HG03039 (cell line): Measurements from ENCODE around the gene FMO2.

Experiments used
- ATAC-seq: cut with Tn5 transposase; IDR thresholded peaks from one replicate; pipeline ENCODE4 v1.9.1; 2021; ENCODE audit warnings: mild to moderate bottlenecking, moderate library complexity; ENCODE audit not compliant: unreplicated experiment

FMO2 gene

GRCh38 chr1:171185091-171185490, at the start of gene FMO2:
FMO2 (plus strand) TSS chr1:171185300; CDS start chr1:171185714, 414 bp downstream.
- ATAC-seq: no peak

- no peak for ATAC-seq
These were observed 47.5 kb upstream of the FMO2 start for GRCh38 chr1:171137580-171137979.

- no peak for ATAC-seq
These were observed 46.1 kb upstream of the FMO2 start for GRCh38 chr1:171138980-171139379.

- ATAC-seq: no peak
These were observed 45.2 kb upstream of the FMO2 start for GRCh38 chr1:171139890-171140289.

- no peak for ATAC-seq
These were observed 44.7 kb upstream of the FMO2 start for GRCh38 chr1:171140401-171140800.

- ATAC-seq: no peak
These were observed 44.0 kb upstream of the FMO2 start for GRCh38 chr1:171140956-171141687.

- ATAC-seq: no peak
These were observed 43.2 kb upstream of the FMO2 start for GRCh38 chr1:171141688-171142415.

GRCh38 chr1:171142416-171143385, 42.4 kb upstream of the FMO2 start:
- ATAC-seq: no peak

GRCh38 chr1:171150156-171150555, 34.9 kb upstream of the FMO2 start:
- ATAC-seq: no peak

GRCh38 chr1:171152549-171152948, 32.6 kb upstream of the FMO2 start:
- no peak for ATAC-seq

GRCh38 chr1:171155484-171155883, 29.6 kb upstream of the FMO2 start:
- no peak for ATAC-seq

- ATAC-seq: no peak
These were observed 27.0 kb upstream of the FMO2 start for GRCh38 chr1:171158096-171158495.

GRCh38 chr1:171158551-171158950, 26.5 kb upstream of the FMO2 start:
- ATAC-seq: no peak

- ATAC-seq: no peak
These were observed 26.0 kb upstream of the FMO2 start for GRCh38 chr1:171159148-171159547.

GRCh38 chr1:171160211-171160610, 24.9 kb upstream of the FMO2 start:
- ATAC-seq: no peak

GRCh38 chr1:171160639-171161354, 24.3 kb upstream of the FMO2 start:
- no peak for ATAC-seq

- ATAC-seq: no peak
These were observed 23.7 kb upstream of the FMO2 start for GRCh38 chr1:171161431-171161830.

- ATAC-seq: no peak
These were observed 18.7 kb upstream of the FMO2 start for GRCh38 chr1:171166361-171166760.

- ATAC-seq: no peak
These were observed 17.3 kb upstream of the FMO2 start for GRCh38 chr1:171167785-171168184.

GRCh38 chr1:171172471-171172870, 12.6 kb upstream of the FMO2 start:
- ATAC-seq: no peak

- ATAC-seq: no peak
These were observed 12.0 kb upstream of the FMO2 start for GRCh38 chr1:171173069-171173468.
